ENCODE data around the gene UNKL.

DNA sequence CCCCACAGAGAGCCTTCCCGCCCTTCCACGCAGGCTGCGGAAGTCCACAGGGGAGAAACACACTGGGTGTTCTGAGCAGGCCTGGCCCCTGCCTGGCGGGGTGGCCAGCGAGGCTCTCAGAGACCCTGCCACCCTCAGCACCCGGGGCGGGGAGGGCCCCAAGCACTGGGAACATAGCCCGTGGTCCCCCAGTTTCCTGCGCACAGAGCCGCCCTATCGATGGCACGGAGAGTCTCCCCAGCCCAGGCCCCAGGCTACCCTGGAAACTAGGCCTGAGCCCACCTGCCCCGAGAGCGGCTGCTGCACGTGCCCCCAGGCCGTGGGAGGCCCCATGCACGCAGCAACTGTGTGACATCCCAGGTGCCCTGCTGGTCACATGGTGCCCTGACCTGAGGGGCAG, 40.1 kb upstream of the UNKL start:
- TF ChIP-seq, protein P1, sequence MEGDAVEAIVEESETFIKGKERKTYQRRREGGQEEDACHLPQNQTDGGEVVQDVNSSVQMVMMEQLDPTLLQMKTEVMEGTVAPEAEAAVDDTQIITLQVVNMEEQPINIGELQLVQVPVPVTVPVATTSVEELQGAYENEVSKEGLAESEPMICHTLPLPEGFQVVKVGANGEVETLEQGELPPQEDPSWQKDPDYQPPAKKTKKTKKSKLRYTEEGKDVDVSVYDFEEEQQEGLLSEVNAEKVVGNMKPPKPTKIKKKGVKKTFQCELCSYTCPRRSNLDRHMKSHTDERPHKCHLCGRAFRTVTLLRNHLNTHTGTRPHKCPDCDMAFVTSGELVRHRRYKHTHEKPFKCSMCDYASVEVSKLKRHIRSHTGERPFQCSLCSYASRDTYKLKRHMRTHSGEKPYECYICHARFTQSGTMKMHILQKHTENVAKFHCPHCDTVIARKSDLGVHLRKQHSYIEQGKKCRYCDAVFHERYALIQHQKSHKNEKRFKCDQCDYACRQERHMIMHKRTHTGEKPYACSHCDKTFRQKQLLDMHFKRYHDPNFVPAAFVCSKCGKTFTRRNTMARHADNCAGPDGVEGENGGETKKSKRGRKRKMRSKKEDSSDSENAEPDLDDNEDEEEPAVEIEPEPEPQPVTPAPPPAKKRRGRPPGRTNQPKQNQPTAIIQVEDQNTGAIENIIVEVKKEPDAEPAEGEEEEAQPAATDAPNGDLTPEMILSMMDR (IDR thresholded peaks at IDR 0.05; ENCODE audit: low read length), result no peak
- no peak for TF ChIP-seq EZH2 (IDR thresholded peaks at IDR 0.05; ENCODE audit: borderline replicate concordance, low read length)

All from OCI-LY1 (cell line).